GM12891 (cell line): ENCODE results near the gene GRAP.

Experiments
- POLR2A ChIP-seq: IDR thresholded peaks from 2 replicates; pipeline ENCODE4 v1.6.1; 2011; ENCODE audit warnings: low read depth, low read length, control low read depth
- POLR2AphosphoS5 ChIP-seq: IDR thresholded peaks from 2 replicates; pipeline ENCODE4 v1.6.1; 2011; ENCODE audit warnings: low read depth, low read length, control low read depth
- TAF1 ChIP-seq: IDR thresholded peaks from 2 replicates; pipeline ENCODE4 v1.6.1; 2011; ENCODE audit warnings: low read depth, low read length, control low read depth

DNA sequence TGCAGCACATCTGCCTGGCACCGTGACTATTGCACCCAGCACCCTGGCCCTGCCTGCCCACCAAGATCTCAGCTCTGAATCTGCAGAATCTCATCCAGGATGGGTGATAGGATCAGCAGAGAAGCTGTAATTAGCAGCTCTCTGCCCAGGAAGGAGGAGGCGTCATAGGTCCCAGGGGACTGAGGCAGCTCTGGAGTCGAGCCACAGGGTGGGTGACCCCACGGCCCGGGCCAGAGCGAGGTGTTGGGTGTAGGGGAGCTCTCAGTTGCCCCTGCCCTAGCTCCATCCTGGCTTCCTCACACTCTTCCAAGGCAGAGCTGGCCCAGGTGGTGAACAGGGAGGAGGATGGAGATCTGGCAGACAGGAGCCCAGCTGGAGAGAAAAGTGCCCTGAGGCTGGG lies 24.0 kb downstream of the GRAP start:
- no peak; the same call in 1 of the 2 replicates for TF ChIP-seq POLR2A
- no peak for TF ChIP-seq POLR2AphosphoS5
- TF ChIP-seq TAF1, result no peak
